Transverse colon (tissue), 4 donors: ENCODE results near the gene GAS7. TPM values are rescaled to one million over a fixed set of nuclear protein-coding genes. Genes with fewer than 3 reads are reported as not detected.

ENCODE experiments used
- DNase-seq: peaks from one replicate; pipeline ENCODE4 v3.0.0-alpha.2; 2019
- H3K27ac ChIP-seq, 4 donors: fragments of 200-600 bp; sonication (generic); 2 replicates each; pipeline ENCODE4 v1.5.1; 2016 to 2018; ENCODE audit warnings: inconsistent platforms in 4 of 4
- H3K27me3 ChIP-seq: fragments of 200-600 bp; sonication (generic); 2 replicates; pipeline ENCODE4 v1.5.1; 2017; ENCODE audit warnings: inconsistent platforms
- H3K36me3 ChIP-seq, 4 donors: fragments of 200-600 bp; sonication (generic); 2 replicates each; pipeline ENCODE4 v1.5.1; 2017 to 2019; ENCODE audit warnings: inconsistent platforms in 4 of 4
- H3K4me1 ChIP-seq, 4 donors: fragments of 200-600 bp; sonication (generic); 2 replicates each; pipeline ENCODE4 v1.5.1; 2017 to 2020; ENCODE audit warnings: inconsistent platforms in 4 of 4
- H3K4me3 ChIP-seq, 4 donors: fragments of 200-600 bp; sonication (generic); 1 replicate in 1 of 4; 2 replicates in 3 of 4; pipeline versions ENCODE4 v1.5.1 to v1.6.1; 2017 to 2019; ENCODE audit warnings: inconsistent platforms in 4 of 4
- H3K9me3 ChIP-seq, 2 donors: fragments of 200-600 bp; sonication (generic); 2 replicates each; pipeline ENCODE4 v1.5.1; 2017 to 2019; ENCODE audit warnings: inconsistent platforms in 2 of 2
- CTCF ChIP-seq, 5 experiments: fragments of 200-600 bp in 3 of 5; fragments of 450-650 bp in 2 of 5; sonication (generic) in 3 of 5; IDR thresholded peaks; 1 replicate in 2 of 5; 2 replicates in 3 of 5; pipeline ENCODE4 v1.5.1; 2016 to 2017; ENCODE audit warnings: antibody characterized with exemption in 5 of 5, inconsistent platforms in 3 of 5, mild to moderate bottlenecking in 2 of 5, moderate library complexity in 1 of 5
- EP300 ChIP-seq: sonication (generic); formaldehyde crosslinking; IDR thresholded peaks from one replicate; pipeline ENCODE4 v1.6.1; 2017; ENCODE audit warnings: antibody characterized with exemption, low read depth
- POLR2A ChIP-seq: fragments of 450-650 bp; IDR thresholded peaks from one replicate; pipeline ENCODE4 v1.6.1; 2016; ENCODE audit warnings: antibody characterized with exemption, mild to moderate bottlenecking, moderate library complexity
- POLR2AphosphoS5 ChIP-seq, 3 donors: sonication (generic); formaldehyde crosslinking; IDR thresholded peaks; one replicate each; pipeline ENCODE4 v1.6.1; 2016; ENCODE audit warnings: antibody characterized with exemption in 3 of 3
- WGBS, 2 donors: methylation state at CpG; one replicate each; pipeline ENCODE4 v1.1.5; 2018; ENCODE audit warnings: low coverage in 1 of 2; 5-methylcytosine and 5-hydroxymethylcytosine counted together
- in situ Hi-C, 4 donors: fragments of 200-750 bp; cut with MboI; loops; one replicate each; pipeline versions ENCODE4 v1.15.0 to v1.15.1; 2017; ENCODE audit warnings: low sequenced_read_pairs in 3 of 4, low pct_ligation_motif_present in 1 of 4, low pct_unique_long_range_greater_than_20kb in 1 of 4
- intact Hi-C: fragments of 100-400 bp; cut with DNase I; formaldehyde crosslinking; loops from one replicate; pipeline ENCODE4 v1.15.1; 2023; ENCODE audit warnings: low total_unique reads
- total RNA-seq, 4 donors: library from RNA; depleted of rRNA; stranded (reverse); fragments of >200 nt; gene quantifications; one replicate each; pipeline ENCODE4 v1.1.0, GENCODE V29; 2016

Gene GAS7
- total RNA-seq, 4 donors from 2014 or later, result 9.2 to 59.1 (median 15.2) TPM

GRCh38 chr17:9959377-9959981 is 238.9 kb downstream of the GAS7 start:
- WGBS, 2 donors, result 26 to 50% methylated on average over 4 to 22 of the region's 22 CpGs
- no peaks in the 10 kb centered on the region for H3K36me3 ChIP-seq
- H3K27me3 ChIP-seq, result no peaks in the 10 kb centered on the region
- peak; percentile 16 for DNase-seq
- H3K4me3 ChIP-seq, result no peak overlapping the region
- H3K9me3 ChIP-seq, result no peaks in the 10 kb centered on the region
- intact Hi-C loops, result no loop called here
- H3K4me1 ChIP-seq, result no peaks in the 10 kb centered on the region
- in situ Hi-C loops, result loop anchor here in 1 of 4 donors (25.0 kb wide), 1 partner anchor 253 kb away; no protein-coding TSS in a partner anchor
- H3K27ac ChIP-seq, result no peak overlapping the region
- TF ChIP-seq POLR2A, result no peak
- peak; percentile 13 to 31 (median 22) for TF ChIP-seq CTCF (IDR thresholded peaks at IDR 0.05)
- TF ChIP-seq EP300, result no peak
- no peak for TF ChIP-seq POLR2AphosphoS5 (IDR thresholded peaks at IDR 0.05)

- no peak overlapping the region for H3K4me3 ChIP-seq
- TF ChIP-seq POLR2A (no peak), POLR2AphosphoS5 (IDR thresholded peaks at IDR 0.05) (no peak), EP300 (no peak), CTCF (IDR thresholded peaks at IDR 0.05) (no peak)
- in situ Hi-C loops, result loop anchor here in 1 of 4 donors (25.0 kb wide), 1 partner anchor 254 kb away; no protein-coding TSS in a partner anchor
- no peaks in the 10 kb centered on the region for H3K36me3 ChIP-seq
- H3K4me1 ChIP-seq, result no peaks in the 10 kb centered on the region
- H3K9me3 ChIP-seq, result no peaks in the 10 kb centered on the region
- H3K27ac ChIP-seq, result no peak overlapping the region
- no peaks in the 10 kb centered on the region for H3K27me3 ChIP-seq
- DNase-seq, result no peak
- WGBS, 2 donors, result 66 to 72% methylated on average over 8 to 19 of the region's 19 CpGs
- intact Hi-C loops, result no loop called here
Measured at GRCh38 chr17:9958586-9959281, 239.7 kb downstream of the GAS7 start.

GRCh38 chr17:9957244-9957643 is 241.2 kb downstream of the GAS7 start:
- Histone ChIP-seq H3K36me3 (no peaks in the 10 kb centered on the region), H3K27ac (no peak overlapping the region), H3K4me3 (no peak overlapping the region), H3K9me3 (no peaks in the 10 kb centered on the region), H3K4me1 (no peaks in the 10 kb centered on the region), H3K27me3 (no peaks in the 10 kb centered on the region)
- in situ Hi-C loops (loop anchor here in 1 of 4 donors (25.0 kb wide), 1 partner anchor 255 kb away; no protein-coding TSS in a partner anchor), intact Hi-C loops (no loop called here)
- WGBS, 2 donors, result 64% methylated on average over 8 of the region's 8 CpGs; no CpG with 5 or more reads in 1 of the 2 donors
- no peak for DNase-seq
- TF ChIP-seq CTCF (IDR thresholded peaks at IDR 0.05) (no peak), EP300 (no peak), POLR2A (no peak), POLR2AphosphoS5 (IDR thresholded peaks at IDR 0.05) (no peak)

- intact Hi-C loops (no loop called here), in situ Hi-C loops (loop anchor here in 1 of 4 donors (25.0 kb wide), 1 partner anchor 256 kb away; no protein-coding TSS in a partner anchor)
Measured at GRCh38 chr17:9956474-9957131, 241.8 kb downstream of the GAS7 start.

More at GRCh38 chr17:9956474-9957131, 241.8 kb downstream of the GAS7 start:
- H3K36me3 ChIP-seq, result no peaks in the 10 kb centered on the region
- no peaks in the 10 kb centered on the region for H3K27me3 ChIP-seq
- WGBS, 2 donors, result 79% methylated on average over 14 of the region's 14 CpGs; no CpG with 5 or more reads in 1 of the 2 donors
- H3K9me3 ChIP-seq, result no peaks in the 10 kb centered on the region
- TF ChIP-seq POLR2A, result no peak
- no peak for TF ChIP-seq CTCF (IDR thresholded peaks at IDR 0.05)
- TF ChIP-seq POLR2AphosphoS5 (IDR thresholded peaks at IDR 0.05), result no peak
- TF ChIP-seq EP300, result no peak
- no peak for DNase-seq
- no peak overlapping the region for H3K4me3 ChIP-seq
- no peak overlapping the region for H3K27ac ChIP-seq
- H3K4me1 ChIP-seq, result no peaks in the 10 kb centered on the region
